ENCODE measurements around the gene PISD.

The PISD gene

GRCh38 chr22:31639436-31640039 is 22.5 kb downstream of the PISD start:
- H3K4me1 ChIP-seq (ENCODE audit: insufficient read depth, low read length) = peaks cover 12% of the 10 kb centered on the region; the same call in 1 of the 2 replicates
- H3K36me3 ChIP-seq (ENCODE audit: insufficient read depth, low read length) = peaks cover 2% of the 10 kb centered on the region; the same call in 1 of the 2 replicates
- H3K9me3 ChIP-seq (ENCODE audit: control insufficient read depth, insufficient read depth, low read length) = no peaks in the 10 kb centered on the region
- no peak overlapping the region for H3K9ac ChIP-seq (ENCODE audit: low read depth, low read length)

DNA sequence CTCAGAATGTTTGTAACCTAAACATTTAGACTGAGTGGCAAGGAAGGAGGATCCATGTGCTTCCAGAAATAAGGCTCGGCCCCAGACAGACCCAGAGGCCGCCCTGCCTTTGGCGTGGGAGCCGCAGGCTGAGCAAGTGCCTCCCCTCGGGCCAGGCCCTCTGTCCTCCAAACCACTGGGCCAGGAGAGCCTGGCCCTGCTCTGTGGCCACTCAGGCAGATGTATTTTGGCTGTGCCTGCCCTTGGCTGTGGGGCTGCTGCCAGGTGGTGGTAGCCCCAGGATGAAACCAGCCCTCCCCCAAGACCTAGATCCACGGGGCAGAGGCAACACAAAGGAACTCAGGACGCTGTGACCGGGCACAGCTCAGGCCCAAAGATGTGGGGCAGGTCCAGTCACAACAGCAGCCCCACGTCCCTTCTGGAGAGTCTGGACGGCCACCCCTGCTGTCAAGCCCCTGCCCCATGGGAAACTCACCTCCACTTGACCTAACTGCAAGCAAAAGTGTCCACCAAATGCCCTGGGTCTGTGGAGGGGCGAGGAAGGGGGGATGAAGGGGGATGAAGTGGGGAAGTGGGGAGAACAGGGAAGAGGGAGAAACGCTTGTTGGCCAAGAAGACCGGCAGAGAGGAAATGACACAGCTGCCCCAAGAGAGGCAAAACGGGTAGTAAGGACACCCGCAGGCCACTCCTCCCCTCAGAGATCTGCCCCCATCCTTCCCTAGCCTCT is 24.0 kb downstream of the PISD start:
- peaks cover 12% of the 10 kb centered on the region; the same call in 1 of the 2 replicates for H3K4me1 ChIP-seq (ENCODE audit: insufficient read depth, low read length)
- no peaks in the 10 kb centered on the region for H3K36me3 ChIP-seq (ENCODE audit: insufficient read depth, low read length)
- no peak overlapping the region for H3K9ac ChIP-seq (ENCODE audit: low read depth, low read length)
- H3K9me3 ChIP-seq (ENCODE audit: control insufficient read depth, insufficient read depth, low read length) = no peaks in the 10 kb centered on the region

DNA sequence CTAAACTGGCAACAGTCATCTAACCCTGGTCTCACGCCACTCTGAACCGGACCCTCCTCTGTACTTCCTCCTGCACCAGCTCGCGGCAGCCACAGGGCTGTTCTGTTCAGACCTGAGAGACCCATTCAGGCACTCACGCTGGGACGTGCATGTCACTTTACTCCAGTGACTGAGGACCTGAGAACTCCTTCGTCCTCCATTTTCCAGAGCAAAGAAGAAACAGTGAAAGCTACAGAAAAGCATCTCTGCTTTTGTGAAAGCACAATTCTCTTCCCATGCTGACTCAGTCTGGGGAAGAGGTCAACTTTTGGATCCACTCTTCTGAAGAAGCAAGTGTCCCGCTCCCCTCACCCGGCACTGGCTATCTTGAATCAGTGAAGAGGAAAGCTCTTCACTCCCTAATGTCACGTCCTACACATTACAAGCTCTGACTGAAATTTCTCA is 24.5 kb downstream of the PISD start:
- H3K36me3 ChIP-seq (ENCODE audit: insufficient read depth, low read length) = no peaks in the 10 kb centered on the region
- no peaks in the 10 kb centered on the region for H3K9me3 ChIP-seq (ENCODE audit: control insufficient read depth, insufficient read depth, low read length)
- H3K9ac ChIP-seq (ENCODE audit: low read depth, low read length) = no peak overlapping the region
- H3K4me1 ChIP-seq (ENCODE audit: insufficient read depth, low read length) = peaks cover 12% of the 10 kb centered on the region; the same call in 1 of the 2 replicates

GRCh38 chr22:31635638-31636306 is 26.2 kb downstream of the PISD start:
- Histone ChIP-seq H3K4me1 (ENCODE audit: insufficient read depth, low read length) (peaks cover 15% of the 10 kb centered on the region; the same call in 1 of the 2 replicates), H3K9me3 (ENCODE audit: control insufficient read depth, insufficient read depth, low read length) (no peaks in the 10 kb centered on the region), H3K36me3 (ENCODE audit: insufficient read depth, low read length) (no peaks in the 10 kb centered on the region), H3K9ac (ENCODE audit: low read depth, low read length) (no peak overlapping the region)

GRCh38 chr22:31631436-31631835 is 30.6 kb downstream of the PISD start:
- H3K9me3 ChIP-seq (ENCODE audit: control insufficient read depth, insufficient read depth, low read length) = no peaks in the 10 kb centered on the region
- peak overlapping the region; percentile 83; the same call in 1 of the 2 replicates for H3K9ac ChIP-seq (ENCODE audit: low read depth, low read length)
- peaks cover 11% of the 10 kb centered on the region; the same call in 1 of the 2 replicates for H3K4me1 ChIP-seq (ENCODE audit: insufficient read depth, low read length)
- H3K36me3 ChIP-seq (ENCODE audit: insufficient read depth, low read length) = no peaks in the 10 kb centered on the region; the same call in 1 of the 2 replicates

DNA sequence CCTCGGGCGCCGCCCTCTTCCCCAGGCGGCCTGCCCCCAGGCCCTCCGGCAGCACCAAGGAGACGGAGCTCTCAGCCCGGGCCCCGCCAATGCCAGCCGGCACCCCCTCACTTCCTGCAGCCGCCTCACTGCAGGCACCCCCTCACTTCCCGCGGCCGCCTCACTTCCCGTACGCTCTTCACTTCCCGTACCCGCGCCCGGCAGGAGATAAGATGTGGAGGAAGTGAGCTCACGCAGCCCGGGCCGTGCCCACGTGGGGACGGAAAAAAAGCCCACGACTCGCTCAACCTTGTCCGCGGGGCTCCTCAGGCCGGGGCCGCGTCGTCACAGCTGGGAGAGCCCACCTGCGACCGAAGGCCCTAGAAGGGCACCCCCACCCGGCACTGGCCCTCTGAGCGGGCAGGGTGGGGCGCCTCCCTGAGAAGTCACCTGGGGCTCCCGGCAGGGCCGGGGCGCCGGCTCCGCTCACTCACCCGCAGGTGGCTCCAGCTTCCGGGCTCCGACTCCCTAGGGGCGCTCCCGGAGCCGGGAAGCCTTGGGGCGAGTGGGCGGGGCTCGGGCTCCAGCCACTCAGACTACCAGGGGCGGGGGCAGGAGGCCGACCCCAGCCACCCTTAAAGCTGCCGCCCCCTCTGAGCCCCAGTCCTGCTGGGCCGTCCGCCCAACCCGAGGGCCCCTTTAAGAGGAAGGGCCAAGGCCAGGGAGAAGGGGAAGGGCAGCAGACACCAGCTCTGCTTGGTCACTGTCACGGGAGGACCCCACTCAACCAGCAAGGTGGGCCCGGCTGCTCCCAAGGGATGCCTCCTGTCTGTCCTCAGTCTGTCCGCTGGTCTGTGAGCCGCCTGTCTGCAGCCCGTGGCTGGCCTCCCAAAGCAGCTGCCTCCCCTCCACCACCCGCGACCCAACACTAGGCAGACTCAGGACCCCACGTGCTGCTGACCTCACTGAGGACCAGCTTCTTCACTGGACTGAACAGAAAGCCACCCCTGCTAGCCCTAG is 31.4 kb downstream of the PISD start:
- peak overlapping the region; percentile 83 for H3K9ac ChIP-seq (ENCODE audit: low read depth, low read length)
- no peaks in the 10 kb centered on the region for H3K9me3 ChIP-seq (ENCODE audit: control insufficient read depth, insufficient read depth, low read length)
- peaks cover 17% of the 10 kb centered on the region; the same call in 1 of the 2 replicates for H3K4me1 ChIP-seq (ENCODE audit: insufficient read depth, low read length)
- no peaks in the 10 kb centered on the region; the same call in 1 of the 2 replicates for H3K36me3 ChIP-seq (ENCODE audit: insufficient read depth, low read length)

DNA sequence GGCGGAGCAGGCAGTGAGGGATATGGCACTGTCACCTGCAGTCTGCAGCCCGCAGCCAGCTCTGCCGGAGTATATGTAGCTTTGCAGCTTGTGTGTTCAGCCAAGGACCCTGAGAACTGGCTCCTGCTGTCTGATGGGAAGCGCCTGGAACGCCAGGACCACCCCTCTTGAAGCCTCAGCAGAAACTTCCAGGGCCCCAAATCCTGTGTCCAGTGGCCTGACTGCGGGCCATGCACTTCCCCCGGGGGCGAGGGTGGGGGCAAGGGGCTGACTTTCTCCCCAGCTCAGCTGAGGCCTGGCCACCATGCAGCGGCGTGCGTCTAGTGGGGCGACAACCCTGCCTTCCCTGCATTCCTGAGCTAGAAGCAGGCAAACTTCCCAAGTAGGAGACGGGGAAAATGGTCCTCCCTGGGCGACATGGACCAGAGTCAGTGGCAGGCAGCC is 32.3 kb downstream of the PISD start:
- Histone ChIP-seq H3K36me3 (ENCODE audit: insufficient read depth, low read length) (no peaks in the 10 kb centered on the region; the same call in 1 of the 2 replicates), H3K4me1 (ENCODE audit: insufficient read depth, low read length) (peaks cover 25% of the 10 kb centered on the region; the same call in 1 of the 2 replicates), H3K9ac (ENCODE audit: low read depth, low read length) (peak overlapping the region; percentile 83), H3K9me3 (ENCODE audit: control insufficient read depth, insufficient read depth, low read length) (no peaks in the 10 kb centered on the region)

- Histone ChIP-seq H3K36me3 (ENCODE audit: insufficient read depth, low read length) (no peaks in the 10 kb centered on the region; the same call in 1 of the 2 replicates), H3K9ac (ENCODE audit: low read depth, low read length) (no peak overlapping the region), H3K9me3 (ENCODE audit: control insufficient read depth, insufficient read depth, low read length) (no peaks in the 10 kb centered on the region), H3K4me1 (ENCODE audit: insufficient read depth, low read length) (peaks cover 26% of the 10 kb centered on the region; the same call in 1 of the 2 replicates)
These were observed 32.9 kb downstream of the PISD start for GRCh38 chr22:31628969-31629708.

DNA sequence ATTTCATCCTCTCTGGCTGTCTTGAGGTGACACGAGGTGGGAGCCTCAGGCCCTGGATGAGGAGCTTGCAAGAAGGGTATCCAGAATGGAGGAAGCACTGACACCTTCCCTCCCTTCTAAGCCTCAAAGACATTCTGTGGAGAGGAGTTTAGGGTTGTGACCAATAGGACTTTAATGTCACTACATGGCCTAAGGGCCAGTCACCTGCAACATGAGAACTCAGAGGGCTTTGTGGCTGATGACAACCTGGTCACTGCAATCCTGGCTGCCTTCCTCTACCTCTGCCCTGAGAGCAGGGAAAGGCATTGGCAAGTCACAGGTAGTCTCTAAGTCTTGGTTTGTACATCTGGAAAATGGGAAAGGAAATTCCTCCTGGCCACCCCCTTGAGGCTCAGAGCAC is 33.7 kb downstream of the PISD start:
- H3K9me3 ChIP-seq (ENCODE audit: control insufficient read depth, insufficient read depth, low read length) = no peaks in the 10 kb centered on the region
- H3K4me1 ChIP-seq (ENCODE audit: insufficient read depth, low read length) = peaks cover 26% of the 10 kb centered on the region; the same call in 1 of the 2 replicates
- no peaks in the 10 kb centered on the region; the same call in 1 of the 2 replicates for H3K36me3 ChIP-seq (ENCODE audit: insufficient read depth, low read length)
- no peak overlapping the region for H3K9ac ChIP-seq (ENCODE audit: low read depth, low read length)

- Histone ChIP-seq H3K9me3 (ENCODE audit: control insufficient read depth, insufficient read depth, low read length) (no peaks in the 10 kb centered on the region), H3K9ac (ENCODE audit: low read depth, low read length) (no peak overlapping the region), H3K4me1 (ENCODE audit: insufficient read depth, low read length) (peaks cover 26% of the 10 kb centered on the region; the same call in 1 of the 2 replicates), H3K36me3 (ENCODE audit: insufficient read depth, low read length) (no peaks in the 10 kb centered on the region; the same call in 1 of the 2 replicates)
These were observed 34.7 kb downstream of the PISD start for GRCh38 chr22:31627223-31627731.

DNA sequence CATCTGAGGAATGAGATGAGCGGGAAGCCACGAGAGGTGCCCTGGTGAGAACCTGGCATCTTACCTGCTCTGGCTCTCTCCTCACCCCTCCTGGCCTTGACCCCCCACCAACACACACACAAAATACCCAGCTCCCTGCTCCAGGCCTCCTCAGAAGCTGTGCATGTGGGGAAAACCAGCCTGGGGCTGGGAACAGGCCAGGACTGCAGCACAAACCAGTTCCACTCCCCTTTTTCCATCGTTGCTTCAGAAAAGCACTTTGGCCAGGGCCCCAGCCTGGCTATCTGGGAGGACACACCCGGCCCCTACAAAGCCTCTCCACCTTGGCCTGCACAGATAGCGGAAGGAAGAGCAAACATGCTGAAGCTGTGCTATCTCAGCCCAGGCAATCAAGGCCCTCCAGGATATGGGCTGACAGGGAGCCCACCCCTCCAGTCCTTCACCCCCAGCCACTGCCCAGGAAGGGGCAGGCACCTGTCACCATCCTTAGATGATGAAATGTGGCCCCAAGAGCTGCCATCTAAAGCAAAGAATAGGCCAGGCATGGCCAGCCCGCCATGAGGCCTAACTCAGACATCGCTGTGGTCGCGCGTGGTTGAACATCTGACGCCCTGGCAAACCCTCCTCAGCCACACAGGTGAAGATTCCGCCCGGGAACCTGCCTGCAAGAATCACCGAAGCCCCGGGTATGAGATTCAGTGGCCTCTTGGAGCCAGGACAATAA is 35.4 kb downstream of the PISD start:
- Histone ChIP-seq H3K9ac (ENCODE audit: low read depth, low read length) (no peak overlapping the region), H3K9me3 (ENCODE audit: control insufficient read depth, insufficient read depth, low read length) (no peaks in the 10 kb centered on the region), H3K4me1 (ENCODE audit: insufficient read depth, low read length) (peaks cover 24% of the 10 kb centered on the region; the same call in 1 of the 2 replicates), H3K36me3 (ENCODE audit: insufficient read depth, low read length) (no peaks in the 10 kb centered on the region; the same call in 1 of the 2 replicates)

Data from ES-I3 (cell line).